ENCODE data around the gene TMPRSS4.

TMPRSS4 gene

GRCh38 chr11:118084656-118085055 is 7.8 kb downstream of the TMPRSS4 start:
- H3K27ac ChIP-seq: no peak overlapping the region
- TF ChIP-seq CTCF (IDR thresholded peaks at IDR 0.05; ENCODE audit: low read depth, low read length): no peak
- no peaks in the 10 kb centered on the region for H3K36me3 ChIP-seq
- no peak for DNase-seq
- H3K27me3 ChIP-seq (ENCODE audit: insufficient read depth, low read depth, severe bottlenecking): no peaks in the 10 kb centered on the region
- peaks cover 15% of the 10 kb centered on the region for H3K9me3 ChIP-seq (ENCODE audit: severe bottlenecking)
- H3K4me3 ChIP-seq (ENCODE audit: low read depth, low read length): no peak overlapping the region

- no peaks in the 10 kb centered on the region for H3K36me3 ChIP-seq
- TF ChIP-seq CTCF (IDR thresholded peaks at IDR 0.05; ENCODE audit: low read depth, low read length): no peak
- no peak within 1 kb of the TSS for H3K27ac ChIP-seq
- peaks cover 15% of the 10 kb centered on the region for H3K9me3 ChIP-seq (ENCODE audit: severe bottlenecking)
- H3K4me3 ChIP-seq (ENCODE audit: low read depth, low read length): no peak within 1 kb of the TSS
- no peaks in the 10 kb centered on the region for H3K27me3 ChIP-seq (ENCODE audit: insufficient read depth, low read depth, severe bottlenecking)
- DNase-seq: no peak
Measured at GRCh38 chr11:118086913-118087768, 10.3 kb downstream of the TMPRSS4 start, which contains the start of gene SMIM35. Gene SMIM35 (minus strand): TSS chr11:118086963. CDS start chr11:118086757, 206 bp downstream.

GRCh38 chr11:118087931-118088330 is 11.1 kb downstream of the TMPRSS4 start:
- no peak for DNase-seq
- Histone ChIP-seq H3K36me3 (no peaks in the 10 kb centered on the region), H3K27me3 (ENCODE audit: insufficient read depth, low read depth, severe bottlenecking) (no peaks in the 10 kb centered on the region), H3K27ac (no peak overlapping the region), H3K4me3 (ENCODE audit: low read depth, low read length) (no peak overlapping the region), H3K9me3 (ENCODE audit: severe bottlenecking) (peaks cover 15% of the 10 kb centered on the region)
- no peak for TF ChIP-seq CTCF (IDR thresholded peaks at IDR 0.05; ENCODE audit: low read depth, low read length)

GRCh38 chr11:118088531-118088930 is 11.7 kb downstream of the TMPRSS4 start:
- H3K4me3 ChIP-seq (ENCODE audit: low read depth, low read length): no peak overlapping the region
- no peaks in the 10 kb centered on the region for H3K27me3 ChIP-seq (ENCODE audit: insufficient read depth, low read depth, severe bottlenecking)
- no peaks in the 10 kb centered on the region for H3K36me3 ChIP-seq
- peaks cover 15% of the 10 kb centered on the region for H3K9me3 ChIP-seq (ENCODE audit: severe bottlenecking)
- DNase-seq: no peak
- TF ChIP-seq CTCF (IDR thresholded peaks at IDR 0.05; ENCODE audit: low read depth, low read length): no peak
- H3K27ac ChIP-seq: no peak overlapping the region

GRCh38 chr11:118090545-118091162 is 13.8 kb downstream of the TMPRSS4 start:
- TF ChIP-seq CTCF (IDR thresholded peaks at IDR 0.05; ENCODE audit: low read depth, low read length): no peak
- H3K27me3 ChIP-seq (ENCODE audit: insufficient read depth, low read depth, severe bottlenecking): no peaks in the 10 kb centered on the region
- H3K4me3 ChIP-seq (ENCODE audit: low read depth, low read length): no peak overlapping the region
- H3K9me3 ChIP-seq (ENCODE audit: severe bottlenecking): peaks cover 15% of the 10 kb centered on the region
- no peak for DNase-seq
- H3K36me3 ChIP-seq: no peaks in the 10 kb centered on the region
- H3K27ac ChIP-seq: no peak overlapping the region

Measured in WERI-Rb-1 (cell line).